GM23248 (cell line): ENCODE measurements around the gene PRPF38A.

ENCODE experiments used
- EZH2 ChIP-seq: fragments of 200-600 bp; sonication (generic); IDR thresholded peaks from 2 replicates; pipeline ENCODE4 v1.6.1; 2018; ENCODE audit warnings: antibody characterized with exemption, mild to moderate bottlenecking; ENCODE audit not compliant: insufficient read depth, poor library complexity, severe bottlenecking
- EZH2phosphoT487 ChIP-seq: fragments of 200-600 bp; sonication (generic); IDR thresholded peaks from 2 replicates; pipeline ENCODE4 v1.6.1; 2018; ENCODE audit warnings: antibody characterized with exemption, moderate library complexity, mild to moderate bottlenecking, low read depth; ENCODE audit not compliant: insufficient read depth

GRCh38 chr1:52355436-52355835 is 49.0 kb upstream of the PRPF38A start:
- TF ChIP-seq EZH2phosphoT487 (no peak), EZH2 (no peak)
